Activated naive CD4-positive, alpha-beta T cell treated with anti-CD3 and anti-CD28 coated beads, Interleukin-2, amount 10 ng/mL, durations not matched to agents 7 days and 5 days (primary cell): ENCODE measurements around the gene PRTG.

Experiments used
- CTCF ChIA-PET: fragments of 350-600 bp; sonication (Branson Sonifier 250); formaldehyde crosslinking; loops from one replicate; lab custom pipeline; 2021; ENCODE audit warnings: antibody characterized with exemption; lab: Charles Lee
- DNase-seq: peaks from one replicate; pipeline ENCODE4 v3.0.0-alpha.2; 2020
- H3K27ac Mint-ChIP-seq: one replicate; pipeline ENCODE4 v1.8.0; 2021; ENCODE audit warnings: mild to moderate bottlenecking, moderate library complexity, mixed read lengths
- H3K27me3 Mint-ChIP-seq: one replicate; pipeline ENCODE4 v1.8.0; 2021; ENCODE audit warnings: mild to moderate bottlenecking, mixed read lengths
- H3K36me3 Mint-ChIP-seq: one replicate; pipeline ENCODE4 v1.8.0; 2021; ENCODE audit warnings: mixed read lengths
- H3K4me1 Mint-ChIP-seq: one replicate; pipeline ENCODE4 v1.8.0; 2021; ENCODE audit warnings: mixed read lengths
- H3K4me3 Mint-ChIP-seq: one replicate; pipeline ENCODE4 v1.8.0; 2021; ENCODE audit warnings: mild to moderate bottlenecking, moderate library complexity, mixed read lengths
- H3K9me3 Mint-ChIP-seq: one replicate; pipeline ENCODE4 v1.8.0; 2021; ENCODE audit warnings: mixed read lengths

PRTG gene

DNA sequence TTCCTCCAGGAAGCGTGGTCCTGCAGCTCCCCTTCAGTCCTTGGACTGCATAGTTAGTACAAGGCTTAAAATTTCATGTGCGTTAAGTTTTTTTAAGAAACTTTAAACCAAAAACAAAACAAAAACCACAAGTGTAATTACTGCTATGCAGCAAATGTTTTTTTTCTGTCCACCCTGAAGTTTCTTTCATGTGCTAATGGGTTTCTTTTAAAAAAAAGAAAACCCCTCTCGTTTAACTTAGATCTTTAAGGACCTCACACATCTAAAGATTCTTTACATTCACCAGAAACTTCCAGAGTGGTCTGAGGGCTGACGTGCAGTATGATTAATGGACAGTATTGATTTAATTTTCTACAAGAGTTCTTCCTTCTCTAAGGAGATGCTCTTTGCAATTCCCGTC lies 82.8 kb downstream of the PRTG start:
- no peaks in the 10 kb centered on the region for H3K4me1 Mint-ChIP-seq
- no peak overlapping the region for H3K27ac Mint-ChIP-seq
- no peak for DNase-seq
- no peaks in the 10 kb centered on the region for H3K9me3 Mint-ChIP-seq
- CTCF ChIA-PET = no interaction called here
- H3K27me3 Mint-ChIP-seq = peaks cover 4% of the 10 kb centered on the region
- no peaks in the 10 kb centered on the region for H3K36me3 Mint-ChIP-seq
- no peak overlapping the region for H3K4me3 Mint-ChIP-seq

DNA sequence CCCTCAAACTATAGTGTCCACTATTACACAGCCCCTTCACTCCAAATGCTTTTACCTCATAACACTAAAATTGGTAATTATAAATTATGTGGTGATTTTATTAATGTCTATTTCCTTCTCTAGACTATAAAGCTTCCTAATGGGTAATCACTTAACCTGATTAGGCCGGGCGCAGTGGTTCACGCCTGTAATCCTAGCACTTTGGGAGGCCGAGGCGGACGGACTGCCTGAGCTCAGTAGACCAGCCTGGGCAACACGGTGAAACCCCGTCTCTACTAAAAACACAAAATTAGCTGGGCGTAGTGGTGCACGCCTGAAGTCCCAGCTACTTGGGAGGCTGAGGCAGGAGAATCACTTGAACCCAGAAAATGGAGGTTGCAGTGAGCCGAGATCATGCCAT lies 83.5 kb downstream of the PRTG start:
- no peaks in the 10 kb centered on the region for H3K9me3 Mint-ChIP-seq
- no peak overlapping the region for H3K4me3 Mint-ChIP-seq
- no peak for DNase-seq
- CTCF ChIA-PET = interaction anchor here (1.6 kb wide), 1 partner anchor 116 kb away, joined by 4 read pairs; no protein-coding TSS in a partner anchor
- H3K36me3 Mint-ChIP-seq = no peaks in the 10 kb centered on the region
- H3K27me3 Mint-ChIP-seq = peaks cover 7% of the 10 kb centered on the region
- H3K4me1 Mint-ChIP-seq = no peaks in the 10 kb centered on the region
- no peak overlapping the region for H3K27ac Mint-ChIP-seq

DNA sequence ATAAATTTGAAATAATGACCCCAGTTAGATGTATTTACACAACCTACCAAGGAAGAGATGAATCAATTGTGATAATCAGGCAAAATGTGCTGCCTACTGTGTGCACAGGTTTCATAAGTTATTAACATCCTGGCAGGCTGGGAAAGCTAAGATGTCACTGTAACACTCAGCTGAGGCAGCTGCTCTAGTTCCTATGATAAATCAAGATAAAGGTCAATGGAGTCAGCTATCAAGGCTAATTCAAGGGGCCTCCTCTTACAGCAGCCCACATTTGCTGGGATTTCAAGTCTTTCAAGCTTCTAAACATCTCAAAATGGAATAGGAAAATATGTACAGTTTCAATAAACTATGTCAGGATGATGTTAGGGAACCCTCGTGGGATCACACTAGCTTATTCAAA lies 84.1 kb downstream of the PRTG start:
- Mint-ChIP-seq H3K27ac (no peak overlapping the region), H3K4me1 (no peaks in the 10 kb centered on the region), H3K36me3 (no peaks in the 10 kb centered on the region)

DNA sequence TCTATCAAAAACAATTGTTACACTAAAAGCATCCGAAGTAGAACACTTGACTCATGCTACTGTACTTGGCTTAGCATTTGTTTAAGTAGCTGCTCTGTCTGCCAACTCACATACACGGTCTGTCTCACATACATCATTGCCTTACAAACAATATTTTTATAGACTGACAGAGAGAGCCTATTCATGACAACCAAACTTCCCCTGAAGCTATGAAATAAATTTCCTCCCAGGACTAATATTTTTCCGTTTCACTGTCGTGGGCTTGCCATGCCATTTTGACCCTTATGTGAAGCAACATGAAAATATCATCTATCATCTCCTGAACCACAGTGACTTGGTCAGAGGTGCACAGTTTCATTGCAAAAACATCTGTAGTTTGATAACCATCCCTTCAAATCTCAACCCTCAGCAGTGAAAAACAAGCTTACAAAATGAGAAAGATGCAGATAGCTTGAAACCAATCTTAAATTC lies 88.4 kb downstream of the PRTG start:
- no peak overlapping the region for H3K4me3 Mint-ChIP-seq
- CTCF ChIA-PET = interaction anchor here (0.7 to 0.8 kb wide), 2 partner anchors 146 to 240 kb away, joined by 3 read pairs; no protein-coding TSS in a partner anchor
- no peaks in the 10 kb centered on the region for H3K36me3 Mint-ChIP-seq
- H3K27me3 Mint-ChIP-seq = peaks cover 7% of the 10 kb centered on the region
- DNase-seq = no peak
- H3K27ac Mint-ChIP-seq = no peak overlapping the region
- H3K9me3 Mint-ChIP-seq = no peaks in the 10 kb centered on the region
- no peaks in the 10 kb centered on the region for H3K4me1 Mint-ChIP-seq

More for the DNA sequence above, 84.1 kb downstream of the PRTG start:
- no peak for DNase-seq
- Mint-ChIP-seq H3K9me3 (no peaks in the 10 kb centered on the region), H3K4me3 (no peak overlapping the region), H3K27me3 (peaks cover 7% of the 10 kb centered on the region)
- CTCF ChIA-PET = interaction anchor here (1.6 kb wide), 1 partner anchor 116 kb away, joined by 4 read pairs; no protein-coding TSS in a partner anchor

DNA sequence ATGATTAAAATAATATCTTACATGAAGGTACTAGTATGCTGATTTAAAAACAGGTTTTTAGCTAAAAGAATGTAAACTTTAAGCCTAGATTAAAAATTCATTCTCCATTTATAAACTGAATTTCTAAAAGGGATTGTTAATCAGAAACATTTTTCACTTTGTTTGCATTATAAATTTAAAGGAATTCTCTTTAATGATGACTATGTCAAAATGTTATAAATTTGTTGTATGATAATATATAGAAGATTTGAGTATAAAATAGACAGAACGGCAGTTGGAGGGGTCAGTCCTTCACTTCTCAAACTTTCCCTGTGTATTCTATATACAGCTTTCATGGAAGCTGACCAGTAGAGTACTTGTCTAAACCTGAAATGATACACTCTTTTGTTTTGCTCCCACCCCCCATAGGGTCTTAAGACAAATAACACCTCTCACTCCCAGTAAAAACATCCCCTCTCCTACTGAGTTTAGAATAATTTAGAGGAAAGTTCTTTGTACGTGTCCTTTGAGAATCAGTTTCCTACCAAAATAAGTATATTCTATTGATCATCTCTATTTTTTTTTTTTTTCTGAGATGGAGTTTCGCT lies 90.0 kb downstream of the PRTG start:
- Mint-ChIP-seq H3K27ac (no peak overlapping the region), H3K4me3 (no peak overlapping the region), H3K9me3 (no peaks in the 10 kb centered on the region), H3K4me1 (no peaks in the 10 kb centered on the region), H3K27me3 (peaks cover 7% of the 10 kb centered on the region), H3K36me3 (no peaks in the 10 kb centered on the region)
- CTCF ChIA-PET = interaction anchor here (1.4 kb wide), 1 partner anchor 9 kb away, joined by 4 read pairs; no protein-coding TSS in a partner anchor
- DNase-seq = no peak

DNA sequence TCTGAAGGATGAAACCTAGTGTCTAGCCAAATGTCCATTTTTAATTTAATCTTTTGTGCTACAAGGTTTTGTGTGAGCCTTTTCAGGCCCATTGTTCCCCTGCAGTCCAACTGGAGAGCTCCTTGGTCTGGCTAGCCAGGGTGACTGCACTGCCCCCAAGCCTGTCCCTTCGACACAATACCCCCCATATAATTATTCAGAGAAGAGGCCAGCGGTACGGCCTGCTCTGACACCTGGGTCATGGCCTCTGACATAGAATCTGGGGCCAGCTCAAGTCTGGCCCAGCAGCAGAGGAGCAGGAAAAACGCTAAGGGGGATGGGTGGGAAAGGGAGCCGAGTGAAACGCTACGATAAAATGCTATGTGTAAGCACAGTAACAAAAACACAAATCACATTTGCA lies 90.6 kb downstream of the PRTG start:
- CTCF ChIA-PET = interaction anchor here (1.2 to 1.4 kb wide), 2 partner anchors 9 to 11 kb away, joined by 4 read pairs; no protein-coding TSS in a partner anchor
- Mint-ChIP-seq H3K4me1 (no peaks in the 10 kb centered on the region), H3K9me3 (no peaks in the 10 kb centered on the region), H3K36me3 (no peaks in the 10 kb centered on the region), H3K27ac (no peak overlapping the region), H3K4me3 (no peak overlapping the region), H3K27me3 (peaks cover 7% of the 10 kb centered on the region)
- no peak for DNase-seq

DNA sequence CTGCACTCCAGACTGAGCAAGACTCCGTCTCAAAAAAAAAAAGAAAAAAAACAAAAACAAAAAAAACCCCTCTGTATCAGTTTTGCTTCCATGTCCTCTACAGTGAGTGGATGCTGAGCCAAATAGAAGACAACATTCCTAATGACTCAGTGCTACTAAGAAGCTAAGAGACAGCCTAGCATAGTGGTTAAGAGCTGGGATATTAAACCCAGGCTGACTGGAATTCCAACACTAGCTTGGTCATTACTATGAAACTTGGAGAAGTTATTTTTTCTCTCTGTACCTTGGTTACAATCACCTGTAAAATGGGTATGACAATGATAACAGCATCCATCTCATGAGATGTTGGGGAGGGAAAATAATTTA lies 93.9 kb downstream of the PRTG start:
- Mint-ChIP-seq H3K27me3 (peaks cover 3% of the 10 kb centered on the region), H3K9me3 (no peaks in the 10 kb centered on the region), H3K4me3 (no peak overlapping the region), H3K4me1 (no peaks in the 10 kb centered on the region), H3K27ac (no peak overlapping the region), H3K36me3 (no peaks in the 10 kb centered on the region)
- DNase-seq = no peak
- CTCF ChIA-PET = interaction anchor here (0.7 to 3.9 kb wide), 10 partner anchors 37 to 433 kb away, joined by 3 to 26 read pairs (median 4); no protein-coding TSS in a partner anchor

DNA sequence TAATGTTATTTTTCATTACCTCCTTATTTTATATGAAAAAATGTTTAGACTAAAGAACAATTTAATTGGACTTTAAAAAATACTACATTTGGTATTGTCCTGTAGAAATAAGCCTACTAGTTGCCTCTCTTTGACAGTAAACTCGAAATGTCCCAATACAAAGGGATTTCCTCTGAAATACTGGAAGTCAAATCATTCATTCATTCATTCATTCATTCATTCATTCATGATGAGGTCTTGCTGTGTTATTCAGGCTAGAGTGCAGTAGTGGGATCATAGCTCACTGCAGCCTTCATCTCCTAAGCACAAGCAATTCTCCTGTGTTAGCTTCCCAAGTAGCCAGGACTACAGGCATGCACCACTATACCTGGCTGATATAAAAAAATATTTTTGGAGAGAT lies 104.2 kb downstream of the PRTG start:
- no peak for DNase-seq
- Mint-ChIP-seq H3K4me1 (no peaks in the 10 kb centered on the region), H3K27ac (no peak overlapping the region), H3K4me3 (no peak overlapping the region), H3K9me3 (no peaks in the 10 kb centered on the region), H3K36me3 (no peaks in the 10 kb centered on the region), H3K27me3 (no peaks in the 10 kb centered on the region)
- CTCF ChIA-PET = interaction anchor here (1.0 kb wide), 1 partner anchor 207 kb away, joined by 6 read pairs; no protein-coding TSS in a partner anchor

DNA sequence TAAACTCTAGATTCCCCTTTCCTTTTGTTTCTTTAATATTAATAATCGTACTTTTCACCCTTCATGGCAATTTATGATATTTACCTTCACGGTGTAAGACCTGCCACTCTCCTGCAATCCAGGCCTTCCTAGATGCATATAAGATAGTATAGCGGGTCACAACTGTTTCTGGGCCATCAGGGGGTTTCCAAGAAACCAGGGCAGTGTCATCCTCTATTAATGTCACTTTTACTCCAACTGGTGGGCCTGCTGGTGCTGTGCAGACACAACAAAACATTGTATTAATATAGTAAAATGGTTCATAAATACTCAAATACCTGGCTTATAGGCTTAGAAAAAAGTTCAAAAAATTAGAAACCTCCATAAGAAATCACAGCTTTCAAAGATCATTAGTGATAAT lies 105.9 kb downstream of the PRTG start:
- H3K27ac Mint-ChIP-seq = no peak overlapping the region
- no peaks in the 10 kb centered on the region for H3K9me3 Mint-ChIP-seq
- CTCF ChIA-PET = no interaction called here

DNA sequence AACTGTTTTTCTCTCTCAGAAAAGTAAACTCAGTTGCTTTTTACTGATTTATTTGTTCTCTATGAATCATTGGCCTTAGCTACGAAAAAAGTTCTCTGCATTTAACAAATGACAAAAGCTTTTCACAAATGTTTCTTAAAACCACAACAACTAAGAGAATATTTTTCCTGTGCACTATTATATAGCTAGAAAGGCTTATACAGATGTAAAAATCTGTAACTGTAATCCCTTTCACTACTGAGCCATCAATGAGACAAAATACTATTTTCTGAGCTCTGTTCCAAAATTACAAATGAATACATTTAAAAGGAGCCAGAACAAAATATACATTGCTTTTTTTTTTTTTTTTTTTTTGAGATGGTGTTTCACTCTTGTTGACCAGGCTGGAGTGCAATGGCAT lies 109.2 kb downstream of the PRTG start:
- no peak for DNase-seq
- Mint-ChIP-seq H3K9me3 (no peaks in the 10 kb centered on the region), H3K36me3 (no peaks in the 10 kb centered on the region), H3K27ac (no peak overlapping the region), H3K27me3 (peaks cover 4% of the 10 kb centered on the region), H3K4me1 (no peaks in the 10 kb centered on the region), H3K4me3 (no peak overlapping the region)
- CTCF ChIA-PET = no interaction called here

More for the DNA sequence above, 105.9 kb downstream of the PRTG start:
- H3K27me3 Mint-ChIP-seq = peaks cover 3% of the 10 kb centered on the region
- H3K4me1 Mint-ChIP-seq = no peaks in the 10 kb centered on the region
- no peak for DNase-seq
- H3K36me3 Mint-ChIP-seq = no peaks in the 10 kb centered on the region
- H3K4me3 Mint-ChIP-seq = no peak overlapping the region

DNA sequence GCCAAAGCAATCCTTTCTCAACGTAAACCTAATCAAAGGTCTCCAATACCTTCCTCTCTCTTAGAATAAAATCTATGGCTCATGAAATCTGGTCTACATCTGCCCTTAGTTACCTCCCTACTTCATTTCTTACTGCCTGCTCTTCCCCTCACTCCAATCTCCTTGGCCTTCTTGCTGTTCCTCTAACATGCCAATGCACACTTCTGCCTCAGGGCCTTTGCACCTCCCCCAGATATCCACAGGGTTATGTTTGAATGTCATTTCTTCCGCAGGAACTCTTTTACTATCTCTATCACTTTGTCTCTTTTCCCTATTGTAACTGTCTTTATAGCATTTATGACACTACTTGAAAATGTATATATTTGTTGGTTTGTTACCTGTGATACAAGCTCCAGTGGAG lies 110.5 kb downstream of the PRTG start:
- Mint-ChIP-seq H3K4me3 (no peak overlapping the region), H3K27me3 (peaks cover 9% of the 10 kb centered on the region), H3K4me1 (no peaks in the 10 kb centered on the region), H3K36me3 (no peaks in the 10 kb centered on the region), H3K27ac (no peak overlapping the region), H3K9me3 (no peaks in the 10 kb centered on the region)
- CTCF ChIA-PET = no interaction called here
- DNase-seq = no peak

DNA sequence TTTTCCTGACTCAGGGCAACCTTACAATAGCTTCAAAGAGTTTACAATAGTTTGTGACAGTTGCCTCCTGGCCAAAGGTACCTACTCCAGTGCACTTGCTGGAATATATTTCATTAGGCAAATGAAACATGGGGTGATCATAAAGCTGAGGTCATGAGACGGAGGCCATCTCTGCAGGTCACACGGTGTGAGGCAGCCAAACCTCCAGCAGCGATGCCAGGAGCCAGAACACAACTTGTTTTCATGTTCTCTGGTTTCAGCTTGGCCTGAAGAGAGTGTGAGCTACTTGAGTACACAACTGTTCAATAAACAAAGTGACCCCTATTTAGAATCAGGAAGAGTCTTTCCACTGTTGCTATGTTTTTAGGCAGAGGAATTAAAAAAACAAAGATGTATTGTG lies 112.1 kb downstream of the PRTG start:
- H3K4me1 Mint-ChIP-seq = no peaks in the 10 kb centered on the region
- no peak overlapping the region for H3K4me3 Mint-ChIP-seq
- no peaks in the 10 kb centered on the region for H3K36me3 Mint-ChIP-seq
- CTCF ChIA-PET = no interaction called here
- H3K27ac Mint-ChIP-seq = no peak overlapping the region
- DNase-seq = no peak
- H3K9me3 Mint-ChIP-seq = no peaks in the 10 kb centered on the region
- peaks cover 9% of the 10 kb centered on the region for H3K27me3 Mint-ChIP-seq

DNA sequence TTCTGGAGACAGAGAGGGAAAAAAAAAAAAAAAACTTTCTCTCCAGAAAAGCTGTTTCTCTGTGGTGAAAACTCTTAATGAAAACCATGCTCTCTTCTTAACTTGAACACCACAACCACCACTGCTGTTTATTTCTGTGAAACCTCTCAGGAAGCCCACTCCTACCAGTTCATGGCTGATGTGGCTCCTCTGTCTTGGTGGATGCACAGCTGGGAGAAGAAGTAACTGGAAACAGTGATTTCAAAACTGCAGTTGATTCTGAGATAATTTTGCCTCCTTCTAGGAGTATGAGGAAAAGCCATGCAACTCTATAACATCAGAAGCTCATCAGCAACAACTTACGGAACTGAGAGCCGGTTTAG lies 114.6 kb downstream of the PRTG start:
- Mint-ChIP-seq H3K4me1 (no peaks in the 10 kb centered on the region), H3K27ac (no peak overlapping the region), H3K27me3 (peaks cover 9% of the 10 kb centered on the region), H3K36me3 (no peaks in the 10 kb centered on the region), H3K4me3 (no peak overlapping the region), H3K9me3 (no peaks in the 10 kb centered on the region)
- DNase-seq = no peak
- CTCF ChIA-PET = interaction anchor here (0.7 kb wide), 1 partner anchor 146 kb away, joined by 3 read pairs; no protein-coding TSS in a partner anchor

DNA sequence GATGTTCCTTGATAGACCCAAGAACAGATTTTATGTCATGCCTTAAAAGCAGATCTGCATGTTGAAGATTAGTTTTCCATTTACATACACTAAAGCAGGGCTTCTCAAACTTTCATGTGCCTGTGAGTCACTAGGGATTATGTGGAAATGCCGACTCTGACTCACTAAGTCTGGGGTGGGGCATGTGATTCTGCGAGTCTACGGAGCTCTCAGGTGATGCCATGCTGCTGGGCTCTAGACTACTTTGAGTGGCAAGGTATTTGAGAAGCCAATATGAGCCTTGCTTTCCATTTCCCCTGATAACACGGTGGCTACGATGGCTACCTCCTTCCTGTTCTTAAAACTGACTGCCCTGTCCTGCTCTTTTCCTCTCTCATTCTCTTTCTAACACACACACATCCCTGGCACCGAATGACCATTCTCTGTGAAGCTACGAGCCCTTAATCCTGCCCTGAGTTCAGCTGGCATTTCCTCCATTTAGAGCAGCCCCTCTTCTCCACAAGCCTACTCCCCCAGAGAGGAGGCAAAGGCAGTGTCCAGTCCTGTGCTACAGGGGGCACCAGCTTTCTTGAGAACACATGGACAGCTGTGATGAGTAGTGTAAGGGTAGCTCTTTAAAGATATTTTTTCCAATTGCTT lies 115.1 kb downstream of the PRTG start:
- H3K27ac Mint-ChIP-seq = no peak overlapping the region
- peaks cover 9% of the 10 kb centered on the region for H3K27me3 Mint-ChIP-seq
- no peaks in the 10 kb centered on the region for H3K9me3 Mint-ChIP-seq
- no peak for DNase-seq
- CTCF ChIA-PET = interaction anchor here (0.7 kb wide), 1 partner anchor 146 kb away, joined by 3 read pairs; no protein-coding TSS in a partner anchor
- no peaks in the 10 kb centered on the region for H3K4me1 Mint-ChIP-seq
- no peaks in the 10 kb centered on the region for H3K36me3 Mint-ChIP-seq
- no peak overlapping the region for H3K4me3 Mint-ChIP-seq

DNA sequence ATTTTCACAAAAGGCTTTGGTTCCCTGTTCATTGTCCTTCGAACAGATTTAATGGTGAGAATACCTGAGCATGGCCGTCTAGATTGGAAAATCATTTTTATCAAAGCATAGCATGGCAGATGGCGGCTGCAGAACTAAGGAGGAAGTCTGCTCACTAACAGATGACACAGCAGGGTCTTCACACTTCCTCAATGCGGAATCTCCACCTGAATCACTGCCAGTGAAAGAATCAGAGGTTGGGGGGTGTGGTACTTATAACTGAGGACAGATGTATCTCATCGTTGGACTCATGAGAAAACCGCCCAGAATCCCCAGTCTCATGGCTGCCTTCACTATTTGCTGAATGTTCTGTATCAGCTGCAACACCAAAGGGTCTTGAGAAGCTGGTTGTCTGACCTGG lies 123.2 kb downstream of the PRTG start:
- Mint-ChIP-seq H3K27ac (no peak overlapping the region), H3K36me3 (no peaks in the 10 kb centered on the region), H3K4me3 (no peak overlapping the region), H3K9me3 (no peaks in the 10 kb centered on the region), H3K27me3 (peaks cover 7% of the 10 kb centered on the region), H3K4me1 (no peaks in the 10 kb centered on the region)
- DNase-seq = no peak
- CTCF ChIA-PET = no interaction called here
